ENCODE results near the gene DNLZ.

DNLZ gene

GRCh38 chr9:136326761-136327303 lies 36.7 kb downstream of the DNLZ start (continued):
- TF ChIP-seq IKZF3 (tag by site-specific recombination; IDR thresholded peaks at IDR 0.05) = no peak
- TF ChIP-seq GLIS1 (tag by site-specific recombination; IDR thresholded peaks at IDR 0.05) = peak; percentile 85
- TF ChIP-seq ZNF223 (tag by site-specific recombination; IDR thresholded peaks at IDR 0.05) = no peak
- no peak for TF ChIP-seq ZNF777 (tag by site-specific recombination; IDR thresholded peaks at IDR 0.05; ENCODE audit: borderline replicate concordance)
- no peak for TF ChIP-seq ZNF302 (tag by site-specific recombination; IDR thresholded peaks at IDR 0.05; ENCODE audit: low read depth)
- TF ChIP-seq BCL11B (tag by site-specific recombination; IDR thresholded peaks at IDR 0.05; ENCODE audit: low read depth) = no peak
- TF ChIP-seq ZNF544 (tag by site-specific recombination; IDR thresholded peaks at IDR 0.05) = no peak
- TF ChIP-seq TRIM28 (IDR thresholded peaks at IDR 0.05; ENCODE audit: borderline replicate concordance, low read length) = no peak
- no peak for TF ChIP-seq SETDB1 (IDR thresholded peaks at IDR 0.05; ENCODE audit: insufficient read length, low read length)
- no peak for TF ChIP-seq ZNF426 (tag by site-specific recombination; IDR thresholded peaks at IDR 0.05)
- TF ChIP-seq ZNF398 (tag by site-specific recombination; IDR thresholded peaks at IDR 0.05) = no peak
- no peak for TF ChIP-seq ZNF791 (tag by site-specific recombination; IDR thresholded peaks at IDR 0.05)
- no peak for TF ChIP-seq OVOL3 (tag by site-specific recombination; IDR thresholded peaks at IDR 0.05)
- no peak for TF ChIP-seq ZNF239 (tag by site-specific recombination; IDR thresholded peaks at IDR 0.05)
- 0 out of 2 replicates have a peak, but pooled peaks have one; percentile 50 for TF ChIP-seq KLF1 (tag by site-specific recombination; IDR thresholded peaks at IDR 0.05)
- TF ChIP-seq ZNF639 (tag by site-specific recombination; IDR thresholded peaks at IDR 0.05) = no peak
- TF ChIP-seq ZBTB44 (tag by site-specific recombination; IDR thresholded peaks at IDR 0.05) = no peak
- no peak for TF ChIP-seq ZNF292 (tag by site-specific recombination; IDR thresholded peaks at IDR 0.05; ENCODE audit: borderline replicate concordance, low read depth)
- no peak for TF ChIP-seq ZNF830 (tag by site-specific recombination; IDR thresholded peaks at IDR 0.05; ENCODE audit: low read depth)
- peak; percentile 68; the same call in 1 of the 2 replicates for TF ChIP-seq ZBTB10 (tag by site-specific recombination; IDR thresholded peaks at IDR 0.05)
- TF ChIP-seq ZIC2 (tag by site-specific recombination; IDR thresholded peaks at IDR 0.05) = peak; percentile 69
- TF ChIP-seq ZFP69B (tag by site-specific recombination; IDR thresholded peaks at IDR 0.05) = peak; percentile 75
- peak; percentile 65 for TF ChIP-seq PATZ1 (tag by site-specific recombination; IDR thresholded peaks at IDR 0.05)
- TF ChIP-seq SCRT2 (tag by site-specific recombination; IDR thresholded peaks at IDR 0.05) = no peak
- TF ChIP-seq AEBP2 (tag by site-specific recombination; IDR thresholded peaks at IDR 0.05; ENCODE audit: borderline replicate concordance) = no peak
- no peak for TF ChIP-seq ZNF184 (tag by site-specific recombination; IDR thresholded peaks at IDR 0.05)
- TF ChIP-seq ZFP41 (tag by site-specific recombination; IDR thresholded peaks at IDR 0.05; ENCODE audit: borderline replicate concordance) = no peak
- no peak for TF ChIP-seq ZNF391 (tag by site-specific recombination; IDR thresholded peaks at IDR 0.05; ENCODE audit: borderline replicate concordance, low read depth)
